Osteoblast (primary cell): ENCODE results near the gene PRPF6. TPM values are rescaled to one million over a fixed set of nuclear protein-coding genes. Genes with fewer than 3 reads are reported as not detected.

ENCODE experiments used
- DNase-seq: peaks from one replicate; pipeline ENCODE4 v3.0.0; 2011; ENCODE audit warnings: low spot score, mixed read lengths; ENCODE audit not compliant: insufficient read length; ENCODE audit errors: missing footprints
- H2AFZ ChIP-seq: 2 replicates; pipeline ENCODE4 v1.6.0; 2011; ENCODE audit warnings: mild to moderate bottlenecking, low read length
- H3K27ac ChIP-seq: 2 replicates; pipeline ENCODE4 v1.5.1; 2011; ENCODE audit warnings: mild to moderate bottlenecking, low read depth, low read length, moderate library complexity
- H3K27me3 ChIP-seq: 2 replicates; pipeline ENCODE4 v1.6.0; 2012; ENCODE audit warnings: mild to moderate bottlenecking, control low read depth, inconsistent platforms, low read length, moderate library complexity; ENCODE audit not compliant: insufficient read depth
- H3K36me3 ChIP-seq: 2 replicates; pipeline ENCODE4 v1.5.1; 2011; ENCODE audit warnings: mild to moderate bottlenecking, low read length, control low read depth, moderate library complexity; ENCODE audit not compliant: insufficient read depth
- H3K4me1 ChIP-seq: 2 replicates; pipeline ENCODE4 v1.5.1; 2011; ENCODE audit warnings: mild to moderate bottlenecking, low read length, control low read depth, moderate library complexity; ENCODE audit not compliant: insufficient read depth
- H3K4me2 ChIP-seq: 2 replicates; pipeline ENCODE4 v1.6.0; 2011; ENCODE audit warnings: mild to moderate bottlenecking, low read length; ENCODE audit not compliant: insufficient read depth
- H3K4me3 ChIP-seq: fragments of 200-600 bp; sonication (generic); 3 replicates; pipeline ENCODE4 v1.5.1; 2012; ENCODE audit warnings: mild to moderate bottlenecking, low read length, inconsistent platforms; ENCODE audit not compliant: insufficient read depth
- H3K79me2 ChIP-seq: 2 replicates; pipeline ENCODE4 v1.6.0; 2012; ENCODE audit warnings: mild to moderate bottlenecking, low read length, control low read depth, inconsistent platforms; ENCODE audit not compliant: insufficient read depth
- H3K9me3 ChIP-seq: 2 replicates; pipeline ENCODE4 v1.5.1; 2011; ENCODE audit warnings: low read depth, low read length, control low read depth
- H4K20me1 ChIP-seq: 2 replicates; pipeline ENCODE4 v1.6.0; 2012; ENCODE audit warnings: mild to moderate bottlenecking, low read length, control low read depth; ENCODE audit not compliant: insufficient read depth
- total RNA-seq: library from RNA; depleted of rRNA; stranded (reverse); fragments of >200 nt; gene quantifications from 2 replicates; pipeline ENCODE4 v1.2.3, GENCODE V29; 2012
- TF ChIP-seq, protein P1 (sequence below): IDR thresholded peaks from 2 replicates; pipeline ENCODE4 v1.5.1; 2011; ENCODE audit warnings: mild to moderate bottlenecking, low read depth, low read length, moderate library complexity; ENCODE audit errors: extremely low read depth

Gene PRPF6
- total RNA-seq, 1 donor = 56.1 TPM

DNA sequence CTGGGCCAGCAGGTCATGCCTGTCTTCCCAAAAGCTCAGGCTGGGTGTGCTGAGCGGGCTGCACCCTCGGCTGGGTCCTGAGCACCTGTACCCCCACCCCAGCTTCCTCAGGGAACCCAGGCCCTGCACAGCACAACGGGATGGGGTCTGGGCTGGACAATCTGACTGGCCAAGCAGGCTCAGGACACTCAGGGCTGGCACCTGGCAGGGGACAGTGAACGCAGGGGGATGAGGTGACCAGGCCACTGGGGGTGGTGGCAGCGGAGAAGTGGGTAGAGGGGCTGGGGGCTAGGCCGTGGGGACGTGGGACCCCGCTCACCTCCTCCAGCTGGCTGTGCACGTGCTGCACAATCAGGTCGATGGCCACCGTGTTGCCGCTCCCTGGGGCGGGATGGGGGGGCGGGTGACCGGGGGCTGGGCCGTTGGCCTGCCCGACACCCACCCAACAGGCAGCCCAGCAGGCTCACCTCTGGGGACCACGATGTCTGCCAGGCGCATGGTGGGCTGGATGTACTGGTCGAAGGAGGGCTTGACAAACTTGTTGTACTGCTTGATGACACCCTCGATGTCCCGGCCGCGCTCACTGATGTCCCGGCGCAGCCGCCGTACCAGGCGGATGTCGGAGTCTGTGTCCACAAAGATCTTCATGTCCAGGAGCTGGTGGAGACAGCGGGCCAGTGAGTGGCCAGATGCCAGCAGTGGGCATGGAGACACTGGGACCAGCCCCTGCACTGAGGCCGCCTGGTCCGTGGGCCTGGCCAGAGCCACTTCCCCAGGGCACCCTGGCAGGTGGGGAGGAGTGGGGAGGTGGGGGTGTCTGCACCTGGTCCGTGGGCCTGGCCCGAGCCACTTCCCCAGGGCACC, 36.6 kb upstream of the PRPF6 start:
- peaks cover 53% of the 10 kb centered on the region for H3K79me2 ChIP-seq
- no peak overlapping the region for H3K4me3 ChIP-seq
- H3K36me3 ChIP-seq = peaks cover 20% of the 10 kb centered on the region
- H4K20me1 ChIP-seq = peaks cover 70% of the 10 kb centered on the region
- H2AFZ ChIP-seq = no peak overlapping the region
- H3K4me1 ChIP-seq = peaks cover 8% of the 10 kb centered on the region
- no peak for DNase-seq
- H3K27me3 ChIP-seq = no peaks in the 10 kb centered on the region
- no peaks in the 10 kb centered on the region for H3K9me3 ChIP-seq
- H3K27ac ChIP-seq = no peak overlapping the region
- H3K4me2 ChIP-seq = no peak overlapping the region
- TF ChIP-seq, protein P1, sequence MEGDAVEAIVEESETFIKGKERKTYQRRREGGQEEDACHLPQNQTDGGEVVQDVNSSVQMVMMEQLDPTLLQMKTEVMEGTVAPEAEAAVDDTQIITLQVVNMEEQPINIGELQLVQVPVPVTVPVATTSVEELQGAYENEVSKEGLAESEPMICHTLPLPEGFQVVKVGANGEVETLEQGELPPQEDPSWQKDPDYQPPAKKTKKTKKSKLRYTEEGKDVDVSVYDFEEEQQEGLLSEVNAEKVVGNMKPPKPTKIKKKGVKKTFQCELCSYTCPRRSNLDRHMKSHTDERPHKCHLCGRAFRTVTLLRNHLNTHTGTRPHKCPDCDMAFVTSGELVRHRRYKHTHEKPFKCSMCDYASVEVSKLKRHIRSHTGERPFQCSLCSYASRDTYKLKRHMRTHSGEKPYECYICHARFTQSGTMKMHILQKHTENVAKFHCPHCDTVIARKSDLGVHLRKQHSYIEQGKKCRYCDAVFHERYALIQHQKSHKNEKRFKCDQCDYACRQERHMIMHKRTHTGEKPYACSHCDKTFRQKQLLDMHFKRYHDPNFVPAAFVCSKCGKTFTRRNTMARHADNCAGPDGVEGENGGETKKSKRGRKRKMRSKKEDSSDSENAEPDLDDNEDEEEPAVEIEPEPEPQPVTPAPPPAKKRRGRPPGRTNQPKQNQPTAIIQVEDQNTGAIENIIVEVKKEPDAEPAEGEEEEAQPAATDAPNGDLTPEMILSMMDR = no peak

DNA sequence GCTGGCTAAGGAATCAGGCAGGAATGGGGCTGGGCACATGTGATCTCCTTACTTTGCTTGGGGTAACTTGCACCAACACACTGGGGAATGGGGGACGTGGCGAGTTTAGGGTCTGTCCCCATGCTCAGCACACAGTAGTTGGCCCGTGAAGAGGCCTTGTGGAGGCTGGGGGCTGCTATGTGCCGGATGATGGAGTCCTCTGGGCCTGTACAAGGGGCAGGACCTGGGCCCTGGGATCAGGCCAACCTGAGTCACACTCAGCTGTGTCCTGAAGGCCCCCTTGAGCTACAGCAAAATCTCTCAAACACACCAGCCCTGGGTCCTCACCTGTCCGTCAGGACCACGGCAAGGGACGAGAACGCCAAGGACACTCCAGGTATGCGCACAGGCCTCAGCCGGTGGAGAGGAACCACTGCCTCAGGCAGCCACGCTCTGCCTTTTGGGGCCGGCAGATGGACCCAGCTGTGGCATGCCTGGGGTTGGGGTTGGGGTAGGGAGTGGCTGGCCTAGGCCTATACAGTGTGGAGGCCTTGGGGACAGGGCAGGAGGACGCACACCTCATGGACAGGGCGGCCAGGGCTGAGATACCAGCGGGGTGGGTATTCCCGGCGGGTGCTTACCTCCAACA, 35.8 kb upstream of the PRPF6 start:
- peaks cover 76% of the 10 kb centered on the region for H4K20me1 ChIP-seq
- peaks cover 17% of the 10 kb centered on the region for H3K36me3 ChIP-seq
- H2AFZ ChIP-seq = no peak overlapping the region

DNA sequence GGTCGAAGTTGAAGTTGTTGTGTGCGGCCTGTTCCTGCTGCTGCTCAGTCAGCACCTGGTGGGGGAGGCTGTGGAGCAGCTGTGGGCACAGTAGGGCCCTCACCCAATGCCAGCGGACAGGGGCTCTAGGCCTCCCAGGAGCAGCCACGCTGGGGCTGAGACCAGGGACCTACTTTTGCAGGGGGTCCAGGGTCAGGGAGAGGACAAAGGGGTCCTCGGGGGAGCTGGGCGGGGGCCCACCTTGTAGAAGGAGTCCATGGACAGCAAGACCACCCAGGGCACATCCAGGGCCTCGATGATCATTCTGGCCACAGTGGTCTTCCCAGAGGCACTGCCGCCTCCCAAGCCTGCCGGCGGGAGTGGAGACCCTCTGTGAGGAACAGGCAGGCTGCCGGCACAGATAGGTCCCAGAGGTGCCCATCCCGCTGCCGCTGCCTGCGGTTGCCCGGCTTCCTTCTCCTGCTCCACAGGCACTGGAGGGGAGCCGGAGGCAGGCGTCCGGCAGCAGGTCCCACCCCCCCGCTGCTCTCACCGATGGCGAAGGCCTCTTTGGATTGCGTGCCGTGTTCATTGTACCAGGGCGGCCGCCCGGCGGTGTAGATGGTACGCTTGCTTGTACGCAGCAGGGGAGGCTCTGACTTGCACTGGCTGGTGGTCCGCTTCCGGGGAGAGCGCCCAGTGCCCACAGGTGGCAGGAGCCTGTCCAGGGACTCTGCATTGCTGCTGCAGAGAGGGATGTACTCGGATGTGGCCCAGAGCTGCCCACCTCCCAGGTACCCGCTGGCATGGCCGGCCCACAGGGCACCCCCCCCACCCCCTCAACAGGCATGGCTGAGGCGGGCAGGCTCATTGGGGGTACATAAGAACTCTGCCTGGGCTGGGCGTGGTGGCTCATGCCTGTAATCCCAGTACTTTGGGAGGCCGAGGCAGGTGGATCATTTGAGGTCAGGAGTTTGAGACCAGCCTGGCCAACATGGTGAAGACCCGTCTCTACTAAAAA, 34.7 kb upstream of the PRPF6 start:
- no peak for DNase-seq
- no peak overlapping the region for H3K4me2 ChIP-seq
- TF ChIP-seq, protein P1 = no peak
- peaks cover 9% of the 10 kb centered on the region for H3K4me1 ChIP-seq
- no peak overlapping the region for H3K27ac ChIP-seq
- H3K79me2 ChIP-seq = peaks cover 63% of the 10 kb centered on the region
- H3K36me3 ChIP-seq = peaks cover 9% of the 10 kb centered on the region
- H2AFZ ChIP-seq = no peak overlapping the region
- H3K9me3 ChIP-seq = no peaks in the 10 kb centered on the region
- peaks cover 78% of the 10 kb centered on the region for H4K20me1 ChIP-seq
- H3K27me3 ChIP-seq = no peaks in the 10 kb centered on the region
- H3K4me3 ChIP-seq = no peak overlapping the region

More for the DNA sequence above, 35.8 kb upstream of the PRPF6 start:
- DNase-seq = no peak
- H3K4me1 ChIP-seq = peaks cover 9% of the 10 kb centered on the region
- no peak overlapping the region for H3K27ac ChIP-seq
- TF ChIP-seq, protein P1 = no peak
- no peak overlapping the region for H3K4me3 ChIP-seq
- no peaks in the 10 kb centered on the region for H3K27me3 ChIP-seq
- no peak overlapping the region for H3K4me2 ChIP-seq
- peaks cover 60% of the 10 kb centered on the region for H3K79me2 ChIP-seq
- no peaks in the 10 kb centered on the region for H3K9me3 ChIP-seq
